A673 (cell line): ENCODE measurements around the gene LRRC27. TPM values are rescaled to one million over a fixed set of nuclear protein-coding genes. Genes with fewer than 3 reads are reported as not detected.

Source experiments
- BruUV-seq: library from RNA; stranded (reverse); fragments of 400-500 nt; replicated peaks from 2 replicates; lab custom pipeline; 2021; lab: Mats Ljungman, UMichigan
- CTCF ChIA-PET: fragments of 300-600 bp; sonication (Branson Sonifier 250); formaldehyde crosslinking; loops from one replicate; lab custom pipeline; 2022; ENCODE audit warnings: antibody characterized with exemption; lab: Charles Lee
- POLR2A ChIA-PET: fragments of 300-600 bp; sonication (Branson Sonifier 250); formaldehyde crosslinking; loops from one replicate; lab custom pipeline; 2022; ENCODE audit warnings: antibody characterized with exemption; ENCODE audit not compliant: low non-redundant PET; lab: Charles Lee
- DNase-seq: peaks from one replicate; pipeline ENCODE4 v3.0.0-alpha.2; 2015; ENCODE audit warnings: low spot score
- H3K27ac ChIP-seq: fragments of 200-600 bp; sonication (generic); 2 replicates; pipeline ENCODE4 v1.5.1; 2016; ENCODE audit warnings: mixed run types, low read depth, mild to moderate bottlenecking, mixed read lengths, antibody characterized with exemption, low read length; ENCODE audit not compliant: poor library complexity, severe bottlenecking
- H3K27me3 ChIP-seq: fragments of 200-600 bp; sonication (generic); replicated peaks from 2 replicates; pipeline ENCODE4 v1.6.1; 2017; ENCODE audit warnings: mixed run types, low read depth, mild to moderate bottlenecking, mixed read lengths, antibody characterized with exemption, low read length; ENCODE audit not compliant: insufficient read depth, poor library complexity
- H3K36me3 ChIP-seq: fragments of 200-600 bp; sonication (generic); 2 replicates; pipeline ENCODE4 v1.6.1; 2016; ENCODE audit warnings: mixed run types, mild to moderate bottlenecking, mixed read lengths, antibody characterized with exemption, low read length; ENCODE audit not compliant: insufficient read depth, poor library complexity, severe bottlenecking
- H3K4me1 ChIP-seq: fragments of 200-600 bp; sonication (generic); 2 replicates; pipeline ENCODE4 v1.6.1; 2017; ENCODE audit warnings: mixed run types, mild to moderate bottlenecking, mixed read lengths, antibody characterized with exemption, low read length; ENCODE audit not compliant: insufficient read depth, poor library complexity, severe bottlenecking
- H3K4me3 ChIP-seq: fragments of 200-600 bp; sonication (generic); 2 replicates; pipeline ENCODE4 v1.5.1; 2016; ENCODE audit warnings: low read depth, mixed run types, mild to moderate bottlenecking, mixed read lengths, low read length; ENCODE audit not compliant: poor library complexity, severe bottlenecking
- H3K9me3 ChIP-seq: fragments of 200-600 bp; sonication (generic); 2 replicates; pipeline ENCODE4 v1.6.1; 2016; ENCODE audit warnings: mixed run types, low read depth, mild to moderate bottlenecking, mixed read lengths, antibody characterized with exemption, low read length; ENCODE audit not compliant: poor library complexity, severe bottlenecking
- EZH2 ChIP-seq: fragments of 200-600 bp; sonication (generic); IDR thresholded peaks from 2 replicates; pipeline ENCODE4 v1.6.1; 2017; ENCODE audit warnings: borderline replicate concordance, low read depth, mild to moderate bottlenecking, mixed read lengths, antibody characterized with exemption, low read length; ENCODE audit not compliant: poor library complexity, severe bottlenecking
- intact Hi-C: fragments of 100-400 bp; cut with micrococcal nuclease; formaldehyde crosslinking; loops from one replicate; pipeline ENCODE4 v1.10.0; 2022; ENCODE audit not compliant: unreplicated experiment
- total RNA-seq: library from RNA; stranded (reverse); gene quantifications from 2 replicates; pipeline ENCODE4 v1.2.3, GENCODE V29; 2021
- TF ChIP-seq, protein P1 (sequence below): fragments of 300-800, 200-600 bp; sonication (generic); conservative IDR thresholded peaks from 2 replicates; pipeline ENCODE4 v1.5.1; 2017; ENCODE audit warnings: low read depth, mild to moderate bottlenecking, antibody characterized with exemption, low read length, moderate library complexity, mixed read lengths

Gene LRRC27
- total RNA-seq, 1 experiment from 2014 or later, result 11.5 TPM

DNA sequence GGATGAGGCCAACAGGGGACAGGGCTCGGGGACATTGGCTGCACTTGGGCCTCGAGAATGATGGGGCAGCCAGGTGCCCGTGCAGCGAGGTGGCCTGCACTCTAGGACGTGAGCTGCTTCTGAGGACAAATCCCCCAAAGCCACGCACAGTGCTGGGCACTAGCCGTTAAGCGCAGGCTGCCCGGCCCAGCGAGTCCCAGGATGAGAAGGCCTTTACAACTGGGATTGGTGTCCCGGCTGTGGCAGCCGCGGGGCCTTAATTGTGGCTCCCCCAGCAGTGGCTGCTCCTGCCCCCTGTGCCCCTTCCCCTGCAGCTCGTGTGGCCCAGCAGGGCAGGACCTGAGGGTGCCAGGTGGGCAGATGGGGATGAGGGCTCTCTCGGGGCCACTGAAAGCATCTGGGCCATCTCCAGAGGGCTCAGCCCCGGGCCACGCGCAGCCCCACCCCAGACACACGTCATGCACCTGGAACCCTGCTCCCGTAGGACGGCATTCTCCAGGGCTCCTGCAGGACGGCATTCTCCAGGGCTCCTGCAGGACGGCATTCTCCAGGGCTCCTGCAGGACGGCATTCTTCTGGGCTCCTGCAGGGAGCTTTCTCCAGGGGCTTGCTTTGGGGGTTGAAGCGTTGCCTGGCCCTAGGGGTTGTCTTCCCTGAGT is 71.6 kb downstream of the LRRC27 start:
- Histone ChIP-seq H3K9me3 (no peaks in the 10 kb centered on the region), H3K36me3 (peaks cover 11% of the 10 kb centered on the region), H3K4me3 (no peak overlapping the region), H3K4me1 (peaks cover 13% of the 10 kb centered on the region), H3K27me3 (no peaks in the 10 kb centered on the region), H3K27ac (no peak overlapping the region)
- ChIA-PET POLR2A (no interaction called here), CTCF (no interaction called here)
- TF ChIP-seq, protein P1, sequence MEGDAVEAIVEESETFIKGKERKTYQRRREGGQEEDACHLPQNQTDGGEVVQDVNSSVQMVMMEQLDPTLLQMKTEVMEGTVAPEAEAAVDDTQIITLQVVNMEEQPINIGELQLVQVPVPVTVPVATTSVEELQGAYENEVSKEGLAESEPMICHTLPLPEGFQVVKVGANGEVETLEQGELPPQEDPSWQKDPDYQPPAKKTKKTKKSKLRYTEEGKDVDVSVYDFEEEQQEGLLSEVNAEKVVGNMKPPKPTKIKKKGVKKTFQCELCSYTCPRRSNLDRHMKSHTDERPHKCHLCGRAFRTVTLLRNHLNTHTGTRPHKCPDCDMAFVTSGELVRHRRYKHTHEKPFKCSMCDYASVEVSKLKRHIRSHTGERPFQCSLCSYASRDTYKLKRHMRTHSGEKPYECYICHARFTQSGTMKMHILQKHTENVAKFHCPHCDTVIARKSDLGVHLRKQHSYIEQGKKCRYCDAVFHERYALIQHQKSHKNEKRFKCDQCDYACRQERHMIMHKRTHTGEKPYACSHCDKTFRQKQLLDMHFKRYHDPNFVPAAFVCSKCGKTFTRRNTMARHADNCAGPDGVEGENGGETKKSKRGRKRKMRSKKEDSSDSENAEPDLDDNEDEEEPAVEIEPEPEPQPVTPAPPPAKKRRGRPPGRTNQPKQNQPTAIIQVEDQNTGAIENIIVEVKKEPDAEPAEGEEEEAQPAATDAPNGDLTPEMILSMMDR, result no peak
- TF ChIP-seq EZH2, result no peak
- intact Hi-C loops, result no loop called here
- BruUV-seq, result no TSS peak
- no peak for DNase-seq

DNA sequence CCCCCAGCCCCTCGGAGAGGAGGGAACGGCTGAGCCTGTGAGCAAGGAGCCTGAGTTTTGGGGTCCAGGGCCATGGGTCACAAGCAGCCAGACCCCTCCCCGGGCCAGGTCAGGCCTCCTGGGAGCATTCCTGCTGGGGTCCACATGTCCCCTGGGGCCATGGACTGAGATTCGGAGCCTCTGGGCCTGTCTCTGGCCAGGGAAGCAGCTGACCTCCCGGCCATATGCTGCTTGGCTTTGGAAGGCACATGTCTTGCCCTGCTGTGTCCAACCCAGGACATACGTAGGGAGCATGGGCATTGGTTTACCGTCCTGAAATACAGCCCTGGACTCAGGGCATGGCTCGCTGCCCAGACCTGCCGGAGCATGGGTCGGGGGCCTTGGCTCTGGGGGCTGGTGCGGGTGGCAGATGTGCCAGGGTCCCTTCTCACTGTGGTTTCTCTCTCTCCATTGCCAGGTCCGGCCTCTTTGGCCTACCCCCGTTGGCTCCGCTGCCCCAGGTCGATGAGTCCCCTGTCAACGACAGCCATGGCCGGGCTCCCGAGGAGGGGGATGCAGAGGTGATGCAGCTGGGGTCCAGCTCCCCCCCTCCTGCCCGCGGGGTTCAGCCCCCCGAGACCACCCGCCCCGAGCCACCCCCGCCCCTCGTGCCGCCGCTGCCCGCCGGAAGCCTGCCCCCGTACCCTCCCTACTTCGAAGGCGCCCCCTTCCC is 72.3 kb downstream of the LRRC27 start:
- H3K9me3 ChIP-seq, result no peaks in the 10 kb centered on the region
- TF ChIP-seq, protein P1, result no peak
- TF ChIP-seq EZH2, result no peak
- no TSS peak for BruUV-seq
- intact Hi-C loops, result no loop called here
- no peak overlapping the region for H3K4me3 ChIP-seq
- ChIA-PET CTCF (interaction anchor here (0.6 kb wide), 1 partner anchor 23 kb away, joined by 7 read pairs; no protein-coding TSS in a partner anchor), POLR2A (no interaction called here)
- no peak for DNase-seq
- peaks cover 15% of the 10 kb centered on the region for H3K36me3 ChIP-seq
- H3K4me1 ChIP-seq, result peaks cover 10% of the 10 kb centered on the region
- no peaks in the 10 kb centered on the region for H3K27me3 ChIP-seq
- no peak overlapping the region for H3K27ac ChIP-seq

GRCh38 chr10:132404911-132405462 is 73.0 kb downstream of the LRRC27 start:
- Histone ChIP-seq H3K4me3 (no peak overlapping the region), H3K27ac (no peak overlapping the region), H3K36me3 (peaks cover 15% of the 10 kb centered on the region), H3K9me3 (no peaks in the 10 kb centered on the region), H3K27me3 (no peaks in the 10 kb centered on the region), H3K4me1 (peaks cover 10% of the 10 kb centered on the region)
- CTCF ChIA-PET, result interaction anchor here (0.6 kb wide), 1 partner anchor 23 kb away, joined by 7 read pairs; no protein-coding TSS in a partner anchor
- TF ChIP-seq, protein P1, result no peak
- TF ChIP-seq EZH2, result no peak
- intact Hi-C loops, result no loop called here
- no TSS peak for BruUV-seq
- POLR2A ChIA-PET, result no interaction called here
- DNase-seq, result no peak
